Motor neuron (in vitro differentiated cells): ENCODE measurements around the gene DUSP1. TPM values are rescaled to one million over a fixed set of nuclear protein-coding genes. Genes with fewer than 3 reads are reported as not detected.

Experiments used
- ATAC-seq, 8 experiments: fragments of 200-7000 bp; cut with Tn5 transposase; replicated peaks in 6 of 8; 2 replicates each; pipeline ENCODE4 v1.8.0; 2021; ENCODE audit warnings: mild to moderate bottlenecking in 8 of 8, moderate library complexity in 8 of 8
- H3K27ac ChIP-seq, 2 donors: fragments of 250-450 bp; sonication (Bioruptor Pico); 2 replicates each; pipeline ENCODE4 v1.9.0; 2021; ENCODE audit warnings: antibody characterized with exemption in 2 of 2, mild to moderate bottlenecking in 2 of 2, moderate library complexity in 1 of 2
- H3K4me1 ChIP-seq, 2 donors: fragments of 250-450 bp; sonication (Bioruptor Pico); replicated peaks in 1 of 2; 2 replicates each; pipeline ENCODE4 v1.6.1; 2021; ENCODE audit warnings: antibody characterized with exemption in 2 of 2, mild to moderate bottlenecking in 2 of 2, moderate library complexity in 1 of 2
- H3K4me3 ChIP-seq, 5 donors: fragments of 250-450 bp; sonication (Bioruptor Pico); 2 replicates each; pipeline ENCODE4 v1.9.0; 2021; ENCODE audit warnings: antibody characterized with exemption in 5 of 5, mild to moderate bottlenecking in 5 of 5, moderate library complexity in 4 of 5
- WGBS, 10 experiments: fragments of 450-650 bp; shearing (Covaris generic); methylation state at CpG; one replicate each; pipeline ENCODE4 v1.0.0; 2022; 5-methylcytosine and 5-hydroxymethylcytosine counted together
- in situ Hi-C, 9 experiments: fragments of 400-800 bp; cut with MboI; loops; one replicate each; pipeline ENCODE4 v1.15.0; 2021; ENCODE audit warnings: low sequenced_read_pairs in 9 of 9, low pct_unique_long_range_greater_than_20kb in 2 of 9; ENCODE audit not compliant: unreplicated experiment in 9 of 9
- total RNA-seq, 8 experiments: library from RNA; unstranded; fragments of 300-600 nt; gene quantifications; 2 replicates each; pipeline versions ENCODE4 v1.2.3 to v1.2.4, GENCODE V29; 2022

DUSP1 gene
- total RNA-seq, 8 experiments from 2014 or later, result 10.7 to 55.0 (median 35.0) TPM

DNA sequence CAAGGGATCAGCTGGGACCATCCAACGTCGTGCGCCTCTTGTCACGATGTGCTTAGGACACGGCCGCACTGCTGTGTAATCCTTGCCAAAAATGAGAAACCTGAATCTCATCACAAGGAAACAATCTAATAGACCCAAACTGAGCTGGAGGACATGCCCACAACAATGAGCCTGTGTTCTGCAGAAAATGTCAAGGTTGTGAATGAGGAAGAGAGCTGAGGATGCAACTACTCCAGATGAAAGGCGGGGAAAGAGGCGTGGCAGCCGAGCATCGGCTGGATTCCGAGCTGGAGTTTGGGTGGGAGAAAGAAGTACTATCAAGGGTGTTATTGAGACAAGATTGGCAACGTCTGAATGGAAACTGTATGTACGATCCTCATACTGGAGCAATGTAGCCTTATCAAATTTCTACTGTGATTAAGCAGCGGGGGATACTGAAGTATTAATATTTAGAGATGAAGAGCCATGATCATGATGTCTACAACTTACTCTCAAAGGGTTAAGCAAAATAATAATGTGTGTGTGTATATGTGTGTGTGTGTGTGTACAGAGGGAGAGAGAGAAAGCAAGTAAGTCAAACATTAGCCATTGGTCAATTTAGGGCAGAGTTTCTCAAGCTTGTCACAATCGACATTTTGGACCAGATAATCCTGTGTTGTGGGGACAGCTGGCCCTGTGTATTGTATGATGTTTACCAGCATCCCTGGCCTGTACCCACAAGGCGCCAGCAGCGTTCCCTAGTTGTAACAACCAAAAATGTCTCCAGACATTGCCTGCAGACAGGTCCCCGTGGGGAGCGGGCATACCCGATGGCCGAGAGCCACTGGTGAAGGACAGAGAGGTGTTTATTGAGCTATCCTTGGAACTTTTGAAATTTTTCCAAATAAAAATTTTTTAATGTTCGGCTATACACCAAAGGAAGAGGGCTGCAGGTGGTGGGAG is 46.5 kb downstream of the DUSP1 start:
- no peak for ATAC-seq
- Histone ChIP-seq H3K27ac (no peak overlapping the region), H3K4me3 (no peak overlapping the region), H3K4me1 (peaks cover 0 to 12% of the 10 kb centered on the region in 2 donors)
- 33 to 93% (median 76%) methylated on average over 3 to 22 of the region's 22 CpGs for WGBS, 10 experiments
- in situ Hi-C loops, result loop anchor here in 6 of 9 experiments (25.0 kb wide), 4 partner anchors 213 to 613 kb away; partner anchors contain the start of genes BNIP1 (in 1 of the 6) and STC2 (in 1 of the 6)

DNA sequence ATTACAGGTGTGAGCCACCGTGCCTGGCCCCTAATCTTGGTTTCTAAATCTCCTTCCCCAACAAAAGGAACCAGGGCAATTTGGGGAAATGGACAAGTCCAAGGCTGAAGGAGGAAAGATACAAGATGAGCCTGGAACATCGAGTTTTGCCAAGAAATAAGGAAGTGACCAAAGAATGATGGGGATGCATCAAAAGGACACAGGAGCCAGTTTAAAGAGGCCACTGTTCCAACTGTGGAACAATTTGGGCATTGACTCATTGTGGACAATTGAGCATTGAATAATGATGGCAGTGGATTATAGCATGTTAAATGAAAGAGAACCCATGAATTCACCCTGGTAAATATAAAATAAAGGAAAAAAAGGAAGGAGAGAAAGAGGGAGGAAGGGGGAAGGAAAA is 47.5 kb downstream of the DUSP1 start:
- Histone ChIP-seq H3K27ac (no peak overlapping the region), H3K4me3 (no peak overlapping the region), H3K4me1 (peaks cover 0 to 12% of the 10 kb centered on the region in 2 donors)
- no peak for ATAC-seq
- 0 to 100% (median 71%) methylated on average over 1 to 2 of the region's 2 CpGs for WGBS, 10 experiments
- in situ Hi-C loops, result loop anchor here in 6 of 9 experiments (25.0 kb wide), 4 partner anchors 214 to 614 kb away; partner anchors contain the start of genes BNIP1 (in 1 of the 6) and STC2 (in 1 of the 6)

DNA sequence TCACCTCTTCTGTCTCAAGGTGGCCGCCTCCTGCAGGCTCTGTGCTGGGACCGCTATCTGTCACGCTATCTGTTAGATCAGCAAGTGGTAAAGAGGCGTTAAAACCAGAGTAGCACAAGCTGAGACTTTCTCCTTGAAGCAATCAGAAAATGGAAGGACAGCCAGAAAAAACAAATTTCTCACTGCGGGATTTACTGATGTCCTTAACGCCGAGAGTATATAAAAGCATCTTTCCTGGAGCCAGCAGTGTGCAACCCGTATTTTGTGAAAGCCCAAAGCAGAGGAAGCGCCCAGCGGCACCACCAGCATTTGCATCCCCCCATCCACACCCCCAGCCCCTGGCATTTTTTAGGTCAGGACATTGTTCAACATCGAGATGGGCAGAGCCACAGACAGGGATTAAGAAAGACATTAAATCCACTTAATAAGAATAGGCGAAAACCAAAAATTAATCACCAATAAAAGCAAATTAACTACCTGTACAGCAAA is 48.6 kb downstream of the DUSP1 start:
- H3K27ac ChIP-seq, result no peak overlapping the region
- H3K4me1 ChIP-seq, result peaks cover 0 to 12% of the 10 kb centered on the region in 2 donors
- in situ Hi-C loops, result loop anchor here in 6 of 9 experiments (25.0 kb wide), 4 partner anchors 215 to 615 kb away; partner anchors contain the start of genes BNIP1 (in 1 of the 6) and STC2 (in 1 of the 6)
- ATAC-seq, result peak in 3 of 8 experiments; percentile 15 to 42 (median 39)
- no peak overlapping the region for H3K4me3 ChIP-seq
- 24 to 88% (median 70%) methylated on average over 1 to 12 of the region's 12 CpGs; no CpG with 5 or more reads in 2 of the 10 experiments for WGBS, 10 experiments

DNA sequence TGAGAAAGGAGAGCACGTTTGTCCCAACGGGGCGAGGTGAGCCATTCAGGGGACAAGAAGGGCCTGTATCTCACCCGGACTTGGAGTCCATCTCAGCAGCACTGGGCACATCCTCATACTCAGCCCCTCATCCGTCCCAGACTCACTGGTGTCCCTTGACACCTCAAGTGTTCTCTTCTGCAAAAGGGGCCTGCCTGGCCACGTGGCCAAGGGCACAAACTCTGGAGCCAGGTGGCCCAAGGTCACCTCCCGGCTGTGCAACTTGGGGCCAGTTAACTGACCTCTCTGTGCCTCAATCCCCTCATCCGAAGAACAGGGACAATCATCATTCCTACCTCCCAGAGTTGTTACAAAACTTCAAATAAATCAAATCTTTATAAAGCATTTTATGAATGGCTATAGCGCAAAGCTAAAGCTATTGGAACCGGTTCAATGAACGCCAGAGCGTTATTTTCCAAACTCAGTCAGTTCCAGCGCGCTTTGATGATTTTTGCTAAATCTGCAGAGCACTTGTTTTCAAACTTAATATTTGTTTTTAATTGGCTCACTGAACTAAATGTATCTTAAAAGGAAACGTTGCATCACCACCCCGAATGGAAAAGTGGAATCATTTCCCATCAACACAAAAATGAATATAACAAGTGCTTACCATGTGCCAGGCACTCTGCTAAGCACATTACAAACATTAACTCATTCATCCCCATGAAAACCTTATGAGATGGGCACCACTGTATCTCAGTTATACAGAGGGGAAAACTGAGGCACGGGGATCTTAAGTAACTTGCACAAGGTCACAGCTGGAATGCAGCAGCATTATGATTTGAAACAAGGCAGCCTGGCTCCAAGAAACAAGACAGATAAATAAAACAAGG is 49.3 kb downstream of the DUSP1 start:
- in situ Hi-C loops, result loop anchor here in 6 of 9 experiments (25.0 kb wide), 4 partner anchors 216 to 616 kb away; partner anchors contain the start of genes BNIP1 (in 1 of the 6) and STC2 (in 1 of the 6)
- peak in 3 of 8 experiments; percentile 59 to 80 (median 76) for ATAC-seq
- Histone ChIP-seq H3K4me3 (no peak overlapping the region), H3K27ac (no peak overlapping the region), H3K4me1 (peaks cover 4 to 12% of the 10 kb centered on the region in 2 donors)
- WGBS, 10 experiments, result 20 to 93% (median 73%) methylated on average over 2 to 11 of the region's 17 CpGs

DNA sequence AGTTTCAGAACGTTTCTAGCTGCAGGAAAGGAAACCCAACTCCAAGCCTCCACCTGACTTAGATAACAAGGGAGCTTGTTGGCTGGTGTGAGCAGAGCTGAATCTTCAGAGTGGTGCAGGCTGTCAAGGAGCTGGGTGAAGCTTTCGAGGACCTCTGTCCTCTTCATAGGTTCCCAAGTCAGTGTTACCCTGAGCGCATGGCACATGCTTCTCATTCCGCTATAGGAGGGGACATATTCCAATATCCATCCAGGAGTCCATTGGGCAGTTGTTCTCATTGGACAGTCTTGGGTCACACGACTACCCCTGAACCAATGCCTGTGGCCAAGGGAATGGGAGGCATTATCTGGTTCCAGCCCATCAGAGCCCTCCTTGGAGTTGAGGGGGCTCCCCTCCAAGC is 50.3 kb downstream of the DUSP1 start:
- Histone ChIP-seq H3K4me3 (no peak overlapping the region), H3K27ac (no peak overlapping the region), H3K4me1 (peaks cover 4 to 12% of the 10 kb centered on the region in 2 donors)
- in situ Hi-C loops, result loop anchor here in 6 of 9 experiments (25.0 kb wide), 4 partner anchors 217 to 617 kb away; partner anchors contain the start of genes BNIP1 (in 1 of the 6) and STC2 (in 1 of the 6)
- ATAC-seq, result no peak
- 17 to 100% (median 54%) methylated on average over 1 to 3 of the region's 5 CpGs for WGBS, 10 experiments

DNA sequence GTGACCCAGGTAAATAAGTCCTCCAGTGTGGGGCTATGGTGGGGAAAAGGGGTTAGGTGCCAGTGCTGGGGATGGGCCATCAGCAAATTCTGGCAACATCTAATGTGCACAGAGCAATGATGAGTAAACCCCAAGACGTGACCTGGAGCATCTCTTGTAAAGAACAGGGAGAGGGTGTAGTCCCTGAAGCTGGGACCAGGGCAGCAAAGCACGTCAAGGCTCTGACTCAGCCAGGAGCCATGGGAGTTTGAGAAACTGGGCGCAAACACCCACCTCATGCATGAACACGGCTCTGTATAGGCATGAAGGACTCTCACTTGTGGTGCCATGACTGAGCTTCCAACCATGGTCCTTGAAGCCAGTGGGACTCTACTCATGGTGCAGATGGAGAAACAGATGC is 51.8 kb downstream of the DUSP1 start:
- ATAC-seq, result no peak
- Histone ChIP-seq H3K4me3 (no peak overlapping the region), H3K27ac (no peak overlapping the region), H3K4me1 (peaks cover 4 to 12% of the 10 kb centered on the region in 2 donors)
- 58 to 80% (median 63%) methylated on average over 2 of the region's 4 CpGs; no CpG with 5 or more reads in 7 of the 10 experiments for WGBS, 10 experiments
- in situ Hi-C loops, result loop anchor here in 7 of 9 experiments (10.0 to 25.0 kb wide), 5 partner anchors 216 to 618 kb away; partner anchors contain the start of genes BNIP1 (in 1 of the 7) and STC2 (in 1 of the 7)

DNA sequence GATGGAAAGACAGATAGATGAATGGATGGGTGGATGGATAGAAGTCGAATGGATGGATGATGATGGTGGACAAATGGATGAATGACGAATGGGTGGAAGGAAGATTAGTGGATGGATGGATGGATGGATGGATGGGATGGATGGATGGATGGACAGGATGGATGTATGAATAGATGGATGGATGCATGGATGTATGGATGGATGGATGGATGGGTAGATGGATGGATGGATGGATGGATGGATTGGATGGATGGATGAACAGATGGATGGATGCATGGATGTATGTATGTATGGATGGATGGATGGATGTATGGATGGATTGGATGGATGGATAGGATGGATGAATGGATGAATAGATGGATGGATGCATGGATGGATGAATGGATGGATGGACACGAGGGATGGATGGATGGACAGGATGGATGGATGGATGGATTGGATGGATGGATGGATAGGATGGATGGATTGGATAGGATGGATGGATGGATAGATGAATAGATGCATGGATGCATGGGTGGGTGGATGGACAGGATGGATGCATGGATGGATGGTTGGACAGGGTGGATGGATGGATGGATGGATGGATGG is 52.4 kb downstream of the DUSP1 start:
- H3K4me3 ChIP-seq, result no peak overlapping the region
- ATAC-seq, result no peak
- WGBS, 10 experiments, result 40 to 82% (median 68%) methylated on average over 1 to 3 of the region's 3 CpGs; no CpG with 5 or more reads in 1 of the 10 experiments
- no peak overlapping the region for H3K27ac ChIP-seq
- in situ Hi-C loops, result loop anchor here in 7 of 9 experiments (10.0 to 25.0 kb wide), 5 partner anchors 216 to 619 kb away; partner anchors contain the start of genes BNIP1 (in 1 of the 7) and STC2 (in 1 of the 7)
- peaks cover 4 to 12% of the 10 kb centered on the region in 2 donors for H3K4me1 ChIP-seq

Other genes starting within 250 kb of the DUSP1 start
- gene NEURL1B, start 129.9 kb downstream of the DUSP1 start, total RNA-seq, result 1 to 10 TPM in 5 of 8 experiments, under 1 TPM in 3; 0.10 to 8.6 (median 5.2) TPM
- gene ERGIC1, start 63.1 kb upstream of the DUSP1 start, total RNA-seq, result 10 to 100 TPM; 31.7 to 98.4 (median 57.7) TPM
- gene RPL26L1, start 188.2 kb upstream of the DUSP1 start, total RNA-seq, result 100 to 1,000 TPM in 1 of 8 experiments, 10 to 100 TPM in 7; 72.3 to 100 (median 85.8) TPM
- 100 to 1,000 TPM in 2 of 8 experiments, 10 to 100 TPM in 6; 34.5 to 352 (median 65.6) TPM for gene ATP6V0E1, start 212.6 kb upstream of the DUSP1 start, total RNA-seq